ENCODE measurements around the gene MAT1A. TPM values are rescaled to one million over a fixed set of nuclear protein-coding genes. Genes with fewer than 3 reads are reported as not detected.

Gene MAT1A
- total RNA-seq, 1 experiment from 2014 or later, result 2.3 TPM

DNA sequence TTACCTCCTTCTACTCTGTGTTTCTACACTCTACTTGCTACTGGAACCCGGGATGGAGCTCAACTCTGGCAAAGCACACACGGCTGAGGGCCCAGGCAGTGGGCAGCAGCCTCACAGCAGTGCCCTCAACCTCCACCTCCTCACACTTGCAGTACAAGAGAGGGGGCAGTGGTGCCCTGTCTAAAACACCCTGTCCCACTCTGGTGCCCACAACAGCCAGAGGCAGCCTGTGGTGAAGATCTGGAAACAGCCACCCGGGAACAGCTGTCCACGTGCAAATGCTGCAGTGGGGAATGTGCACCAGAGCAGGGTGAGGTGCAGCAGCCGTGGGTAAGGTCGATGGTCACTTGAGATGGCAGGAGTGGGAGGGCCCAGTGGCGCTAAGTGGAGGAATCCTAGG is 13.7 kb downstream of the MAT1A start:
- H3K27me3 Mint-ChIP-seq (ENCODE audit: low read depth), result no peaks in the 10 kb centered on the region; the same call in 1 of the 2 replicates
- DNase-seq (ENCODE audit: low spot score) (no peak), ATAC-seq (no peak)
- H3K4me1 Mint-ChIP-seq, result peaks cover 5% of the 10 kb centered on the region; the same call in 1 of the 2 replicates
- ChIA-PET POLR2A (no interaction called here), CTCF (no interaction called here)
- H3K9me3 Mint-ChIP-seq, result peaks cover 4% of the 10 kb centered on the region
- H3K36me3 Mint-ChIP-seq, result no peaks in the 10 kb centered on the region
- no peak for TF ChIP-seq NFE2L1 (CRISPR knock-in tag; IDR thresholded peaks at IDR 0.05)
- no peak for TF ChIP-seq PRRX2 (CRISPR knock-in tag; IDR thresholded peaks at IDR 0.05)
- no peak for TF ChIP-seq TCF7 (CRISPR knock-in tag; IDR thresholded peaks at IDR 0.05; ENCODE audit: low read depth)
- TF ChIP-seq, protein P1, sequence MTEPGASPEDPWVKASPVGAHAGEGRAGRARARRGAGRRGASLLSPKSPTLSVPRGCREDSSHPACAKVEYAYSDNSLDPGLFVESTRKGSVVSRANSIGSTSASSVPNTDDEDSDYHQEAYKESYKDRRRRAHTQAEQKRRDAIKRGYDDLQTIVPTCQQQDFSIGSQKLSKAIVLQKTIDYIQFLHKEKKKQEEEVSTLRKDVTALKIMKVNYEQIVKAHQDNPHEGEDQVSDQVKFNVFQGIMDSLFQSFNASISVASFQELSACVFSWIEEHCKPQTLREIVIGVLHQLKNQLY (CRISPR knock-in tag; IDR thresholded peaks at IDR 0.05), result no peak
- no peak for TF ChIP-seq ZNF232 (CRISPR knock-in tag; IDR thresholded peaks at IDR 0.05)
- TF ChIP-seq ATF1 (CRISPR knock-in tag; IDR thresholded peaks at IDR 0.05), result no peak
- TF ChIP-seq ZNF317 (CRISPR knock-in tag; IDR thresholded peaks at IDR 0.05; ENCODE audit: borderline replicate concordance, low read depth), result no peak
- TF ChIP-seq, protein P2, sequence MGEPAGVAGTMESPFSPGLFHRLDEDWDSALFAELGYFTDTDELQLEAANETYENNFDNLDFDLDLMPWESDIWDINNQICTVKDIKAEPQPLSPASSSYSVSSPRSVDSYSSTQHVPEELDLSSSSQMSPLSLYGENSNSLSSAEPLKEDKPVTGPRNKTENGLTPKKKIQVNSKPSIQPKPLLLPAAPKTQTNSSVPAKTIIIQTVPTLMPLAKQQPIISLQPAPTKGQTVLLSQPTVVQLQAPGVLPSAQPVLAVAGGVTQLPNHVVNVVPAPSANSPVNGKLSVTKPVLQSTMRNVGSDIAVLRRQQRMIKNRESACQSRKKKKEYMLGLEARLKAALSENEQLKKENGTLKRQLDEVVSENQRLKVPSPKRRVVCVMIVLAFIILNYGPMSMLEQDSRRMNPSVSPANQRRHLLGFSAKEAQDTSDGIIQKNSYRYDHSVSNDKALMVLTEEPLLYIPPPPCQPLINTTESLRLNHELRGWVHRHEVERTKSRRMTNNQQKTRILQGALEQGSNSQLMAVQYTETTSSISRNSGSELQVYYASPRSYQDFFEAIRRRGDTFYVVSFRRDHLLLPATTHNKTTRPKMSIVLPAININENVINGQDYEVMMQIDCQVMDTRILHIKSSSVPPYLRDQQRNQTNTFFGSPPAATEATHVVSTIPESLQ (CRISPR knock-in tag; IDR thresholded peaks at IDR 0.05), result no peak
- no peak for TF ChIP-seq GTF2I (CRISPR knock-in tag; conservative IDR thresholded peaks at IDR 0.05)
- no peak for TF ChIP-seq FOXP1 (CRISPR knock-in tag; IDR thresholded peaks at IDR 0.05; ENCODE audit: borderline replicate concordance)
- TF ChIP-seq, protein P3, sequence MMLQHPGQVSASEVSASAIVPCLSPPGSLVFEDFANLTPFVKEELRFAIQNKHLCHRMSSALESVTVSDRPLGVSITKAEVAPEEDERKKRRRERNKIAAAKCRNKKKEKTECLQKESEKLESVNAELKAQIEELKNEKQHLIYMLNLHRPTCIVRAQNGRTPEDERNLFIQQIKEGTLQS (CRISPR knock-in tag; conservative IDR thresholded peaks at IDR 0.05), result no peak
- TF ChIP-seq NFATC4 (CRISPR knock-in tag; IDR thresholded peaks at IDR 0.05), result no peak
- TF ChIP-seq ZNF416 (CRISPR knock-in tag; IDR thresholded peaks at IDR 0.05), result no peak
- TF ChIP-seq, protein P4, sequence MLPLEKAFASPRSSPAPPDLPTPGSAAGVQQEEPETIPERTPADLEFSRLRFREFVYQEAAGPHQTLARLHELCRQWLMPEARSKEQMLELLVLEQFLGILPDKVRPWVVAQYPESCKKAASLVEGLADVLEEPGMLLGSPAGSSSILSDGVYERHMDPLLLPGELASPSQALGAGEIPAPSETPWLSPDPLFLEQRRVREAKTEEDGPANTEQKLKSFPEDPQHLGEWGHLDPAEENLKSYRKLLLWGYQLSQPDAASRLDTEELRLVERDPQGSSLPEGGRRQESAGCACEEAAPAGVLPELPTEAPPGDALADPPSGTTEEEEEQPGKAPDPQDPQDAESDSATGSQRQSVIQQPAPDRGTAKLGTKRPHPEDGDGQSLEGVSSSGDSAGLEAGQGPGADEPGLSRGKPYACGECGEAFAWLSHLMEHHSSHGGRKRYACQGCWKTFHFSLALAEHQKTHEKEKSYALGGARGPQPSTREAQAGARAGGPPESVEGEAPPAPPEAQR (CRISPR knock-in tag; IDR thresholded peaks at IDR 0.05), result no peak
- no peak overlapping the region for H3K27ac Mint-ChIP-seq
- H3K4me3 Mint-ChIP-seq, result no peak overlapping the region

DNA sequence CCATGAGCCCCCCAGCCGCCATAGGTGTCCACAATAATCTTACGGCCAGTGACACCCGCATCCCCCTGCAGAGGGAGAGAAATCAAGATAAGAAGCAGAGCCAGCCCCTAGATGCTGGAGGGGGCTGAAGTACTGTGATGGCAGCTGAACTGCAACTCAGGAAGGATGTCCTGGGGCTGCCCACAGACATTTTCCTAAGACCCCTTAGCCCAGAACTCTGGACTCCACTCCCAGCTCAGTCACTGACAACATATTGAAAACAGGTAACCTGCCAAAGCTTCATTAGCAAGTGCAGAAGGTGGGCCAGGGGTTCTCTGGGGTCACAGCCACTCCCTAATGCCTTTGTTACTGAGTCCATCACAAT is 14.3 kb downstream of the MAT1A start:
- H3K27ac Mint-ChIP-seq, result no peak overlapping the region
- peaks cover 5% of the 10 kb centered on the region; the same call in 1 of the 2 replicates for H3K4me1 Mint-ChIP-seq
- ChIA-PET POLR2A (no interaction called here), CTCF (interaction anchor here (2.8 kb wide), 1 partner anchor 14 kb away, joined by 10 read pairs; no protein-coding TSS in a partner anchor)
- peaks cover 4% of the 10 kb centered on the region for H3K9me3 Mint-ChIP-seq
- H3K36me3 Mint-ChIP-seq, result no peaks in the 10 kb centered on the region
- H3K4me3 Mint-ChIP-seq, result no peak overlapping the region
- ATAC-seq, result no peak
- DNase-seq (ENCODE audit: low spot score), result no peak
- H3K27me3 Mint-ChIP-seq (ENCODE audit: low read depth), result no peaks in the 10 kb centered on the region; the same call in 1 of the 2 replicates
- TF ChIP-seq, protein P5, sequence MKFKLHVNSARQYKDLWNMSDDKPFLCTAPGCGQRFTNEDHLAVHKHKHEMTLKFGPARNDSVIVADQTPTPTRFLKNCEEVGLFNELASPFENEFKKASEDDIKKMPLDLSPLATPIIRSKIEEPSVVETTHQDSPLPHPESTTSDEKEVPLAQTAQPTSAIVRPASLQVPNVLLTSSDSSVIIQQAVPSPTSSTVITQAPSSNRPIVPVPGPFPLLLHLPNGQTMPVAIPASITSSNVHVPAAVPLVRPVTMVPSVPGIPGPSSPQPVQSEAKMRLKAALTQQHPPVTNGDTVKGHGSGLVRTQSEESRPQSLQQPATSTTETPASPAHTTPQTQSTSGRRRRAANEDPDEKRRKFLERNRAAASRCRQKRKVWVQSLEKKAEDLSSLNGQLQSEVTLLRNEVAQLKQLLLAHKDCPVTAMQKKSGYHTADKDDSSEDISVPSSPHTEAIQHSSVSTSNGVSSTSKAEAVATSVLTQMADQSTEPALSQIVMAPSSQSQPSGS (CRISPR knock-in tag; IDR thresholded peaks at IDR 0.05; ENCODE audit: borderline replicate concordance, low read depth), result no peak
- TF ChIP-seq ATF1 (CRISPR knock-in tag; IDR thresholded peaks at IDR 0.05) (no peak), KAT7 (CRISPR knock-in tag; IDR thresholded peaks at IDR 0.05; ENCODE audit: borderline replicate concordance) (no peak), TEAD1 (CRISPR knock-in tag; IDR thresholded peaks at IDR 0.05) (no peak), ZBTB21 (CRISPR knock-in tag; IDR thresholded peaks at IDR 0.05; ENCODE audit: borderline replicate concordance) (no peak)
- TF ChIP-seq, protein P6, sequence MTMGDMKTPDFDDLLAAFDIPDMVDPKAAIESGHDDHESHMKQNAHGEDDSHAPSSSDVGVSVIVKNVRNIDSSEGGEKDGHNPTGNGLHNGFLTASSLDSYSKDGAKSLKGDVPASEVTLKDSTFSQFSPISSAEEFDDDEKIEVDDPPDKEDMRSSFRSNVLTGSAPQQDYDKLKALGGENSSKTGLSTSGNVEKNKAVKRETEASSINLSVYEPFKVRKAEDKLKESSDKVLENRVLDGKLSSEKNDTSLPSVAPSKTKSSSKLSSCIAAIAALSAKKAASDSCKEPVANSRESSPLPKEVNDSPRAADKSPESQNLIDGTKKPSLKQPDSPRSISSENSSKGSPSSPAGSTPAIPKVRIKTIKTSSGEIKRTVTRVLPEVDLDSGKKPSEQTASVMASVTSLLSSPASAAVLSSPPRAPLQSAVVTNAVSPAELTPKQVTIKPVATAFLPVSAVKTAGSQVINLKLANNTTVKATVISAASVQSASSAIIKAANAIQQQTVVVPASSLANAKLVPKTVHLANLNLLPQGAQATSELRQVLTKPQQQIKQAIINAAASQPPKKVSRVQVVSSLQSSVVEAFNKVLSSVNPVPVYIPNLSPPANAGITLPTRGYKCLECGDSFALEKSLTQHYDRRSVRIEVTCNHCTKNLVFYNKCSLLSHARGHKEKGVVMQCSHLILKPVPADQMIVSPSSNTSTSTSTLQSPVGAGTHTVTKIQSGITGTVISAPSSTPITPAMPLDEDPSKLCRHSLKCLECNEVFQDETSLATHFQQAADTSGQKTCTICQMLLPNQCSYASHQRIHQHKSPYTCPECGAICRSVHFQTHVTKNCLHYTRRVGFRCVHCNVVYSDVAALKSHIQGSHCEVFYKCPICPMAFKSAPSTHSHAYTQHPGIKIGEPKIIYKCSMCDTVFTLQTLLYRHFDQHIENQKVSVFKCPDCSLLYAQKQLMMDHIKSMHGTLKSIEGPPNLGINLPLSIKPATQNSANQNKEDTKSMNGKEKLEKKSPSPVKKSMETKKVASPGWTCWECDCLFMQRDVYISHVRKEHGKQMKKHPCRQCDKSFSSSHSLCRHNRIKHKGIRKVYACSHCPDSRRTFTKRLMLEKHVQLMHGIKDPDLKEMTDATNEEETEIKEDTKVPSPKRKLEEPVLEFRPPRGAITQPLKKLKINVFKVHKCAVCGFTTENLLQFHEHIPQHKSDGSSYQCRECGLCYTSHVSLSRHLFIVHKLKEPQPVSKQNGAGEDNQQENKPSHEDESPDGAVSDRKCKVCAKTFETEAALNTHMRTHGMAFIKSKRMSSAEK (CRISPR knock-in tag; IDR thresholded peaks at IDR 0.05; ENCODE audit: borderline replicate concordance), result no peak
- TF ChIP-seq, protein P7, sequence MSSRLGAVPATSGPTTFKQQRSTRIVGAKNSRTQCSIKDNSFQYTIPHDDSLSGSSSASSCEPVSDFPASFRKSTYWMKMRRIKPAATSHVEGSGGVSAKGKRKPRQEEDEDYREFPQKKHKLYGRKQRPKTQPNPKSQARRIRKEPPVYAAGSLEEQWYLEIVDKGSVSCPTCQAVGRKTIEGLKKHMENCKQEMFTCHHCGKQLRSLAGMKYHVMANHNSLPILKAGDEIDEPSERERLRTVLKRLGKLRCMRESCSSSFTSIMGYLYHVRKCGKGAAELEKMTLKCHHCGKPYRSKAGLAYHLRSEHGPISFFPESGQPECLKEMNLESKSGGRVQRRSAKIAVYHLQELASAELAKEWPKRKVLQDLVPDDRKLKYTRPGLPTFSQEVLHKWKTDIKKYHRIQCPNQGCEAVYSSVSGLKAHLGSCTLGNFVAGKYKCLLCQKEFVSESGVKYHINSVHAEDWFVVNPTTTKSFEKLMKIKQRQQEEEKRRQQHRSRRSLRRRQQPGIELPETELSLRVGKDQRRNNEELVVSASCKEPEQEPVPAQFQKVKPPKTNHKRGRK (CRISPR knock-in tag; IDR thresholded peaks at IDR 0.05; ENCODE audit: borderline replicate concordance), result no peak
- TF ChIP-seq, protein P8, sequence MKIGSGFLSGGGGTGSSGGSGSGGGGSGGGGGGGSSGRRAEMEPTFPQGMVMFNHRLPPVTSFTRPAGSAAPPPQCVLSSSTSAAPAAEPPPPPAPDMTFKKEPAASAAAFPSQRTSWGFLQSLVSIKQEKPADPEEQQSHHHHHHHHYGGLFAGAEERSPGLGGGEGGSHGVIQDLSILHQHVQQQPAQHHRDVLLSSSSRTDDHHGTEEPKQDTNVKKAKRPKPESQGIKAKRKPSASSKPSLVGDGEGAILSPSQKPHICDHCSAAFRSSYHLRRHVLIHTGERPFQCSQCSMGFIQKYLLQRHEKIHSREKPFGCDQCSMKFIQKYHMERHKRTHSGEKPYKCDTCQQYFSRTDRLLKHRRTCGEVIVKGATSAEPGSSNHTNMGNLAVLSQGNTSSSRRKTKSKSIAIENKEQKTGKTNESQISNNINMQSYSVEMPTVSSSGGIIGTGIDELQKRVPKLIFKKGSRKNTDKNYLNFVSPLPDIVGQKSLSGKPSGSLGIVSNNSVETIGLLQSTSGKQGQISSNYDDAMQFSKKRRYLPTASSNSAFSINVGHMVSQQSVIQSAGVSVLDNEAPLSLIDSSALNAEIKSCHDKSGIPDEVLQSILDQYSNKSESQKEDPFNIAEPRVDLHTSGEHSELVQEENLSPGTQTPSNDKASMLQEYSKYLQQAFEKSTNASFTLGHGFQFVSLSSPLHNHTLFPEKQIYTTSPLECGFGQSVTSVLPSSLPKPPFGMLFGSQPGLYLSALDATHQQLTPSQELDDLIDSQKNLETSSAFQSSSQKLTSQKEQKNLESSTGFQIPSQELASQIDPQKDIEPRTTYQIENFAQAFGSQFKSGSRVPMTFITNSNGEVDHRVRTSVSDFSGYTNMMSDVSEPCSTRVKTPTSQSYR (CRISPR knock-in tag; IDR thresholded peaks at IDR 0.05), result no peak

Data from WTC11 (cell line).